GM12864 (cell line): ENCODE measurements around the gene PDS5B.
"Not testable (repeated sequence)": the region's sequence is repeated elsewhere in the genome, so short reads cannot be mapped to it uniquely, and the experiment has no call there.

Experiments
- DNase-seq: peaks from one replicate; pipeline ENCODE4 v3.0.0-alpha.2; 2011; ENCODE audit warnings: low read depth
- H3K4me3 ChIP-seq: 2 replicates; pipeline ENCODE4 v1.5.1; 2011; ENCODE audit warnings: mild to moderate bottlenecking, low read depth, low read length, control low read depth
- CTCF ChIP-seq: IDR thresholded peaks from 2 replicates; pipeline ENCODE4 v1.5.1; 2011; ENCODE audit warnings: low read depth, mild to moderate bottlenecking, moderate library complexity, low read length, control low read depth, inconsistent platforms; ENCODE audit errors: missing control alignments

Gene PDS5B

GRCh38 chr13:32824675-32825074, 238.4 kb downstream of the PDS5B start:
- no peak overlapping the region for H3K4me3 ChIP-seq
- no peak for TF ChIP-seq CTCF
- no peak for DNase-seq

GRCh38 chr13:32825481-32825880, 239.2 kb downstream of the PDS5B start:
- no peak for DNase-seq
- no peak overlapping the region for H3K4me3 ChIP-seq
- no peak for TF ChIP-seq CTCF

GRCh38 chr13:32826372-32826771, 240.1 kb downstream of the PDS5B start:
- not testable (repeated sequence) for H3K4me3 ChIP-seq, DNase-seq
